NCI-H1694 treated with DMSO at 0.1 percent for 48 hours (cell line): ENCODE data around the gene COL27A1.

Experiments
- DNase-seq: peaks from one replicate; lab custom pipeline; 2025; lab: John Stamatoyannopoulos, UW

COL27A1 gene

GRCh38 chr9:114149181-114149580 lies 6.2 kb upstream of the COL27A1 start:
- no peak for DNase-seq

GRCh38 chr9:114149765-114150340 lies 5.5 kb upstream of the COL27A1 start:
- no peak for DNase-seq

- no peak for DNase-seq
Observed at GRCh38 chr9:114150608-114151007, 4.7 kb upstream of the COL27A1 start.

GRCh38 chr9:114151426-114151956 lies 3.8 kb upstream of the COL27A1 start:
- DNase-seq, result no peak

DNA sequence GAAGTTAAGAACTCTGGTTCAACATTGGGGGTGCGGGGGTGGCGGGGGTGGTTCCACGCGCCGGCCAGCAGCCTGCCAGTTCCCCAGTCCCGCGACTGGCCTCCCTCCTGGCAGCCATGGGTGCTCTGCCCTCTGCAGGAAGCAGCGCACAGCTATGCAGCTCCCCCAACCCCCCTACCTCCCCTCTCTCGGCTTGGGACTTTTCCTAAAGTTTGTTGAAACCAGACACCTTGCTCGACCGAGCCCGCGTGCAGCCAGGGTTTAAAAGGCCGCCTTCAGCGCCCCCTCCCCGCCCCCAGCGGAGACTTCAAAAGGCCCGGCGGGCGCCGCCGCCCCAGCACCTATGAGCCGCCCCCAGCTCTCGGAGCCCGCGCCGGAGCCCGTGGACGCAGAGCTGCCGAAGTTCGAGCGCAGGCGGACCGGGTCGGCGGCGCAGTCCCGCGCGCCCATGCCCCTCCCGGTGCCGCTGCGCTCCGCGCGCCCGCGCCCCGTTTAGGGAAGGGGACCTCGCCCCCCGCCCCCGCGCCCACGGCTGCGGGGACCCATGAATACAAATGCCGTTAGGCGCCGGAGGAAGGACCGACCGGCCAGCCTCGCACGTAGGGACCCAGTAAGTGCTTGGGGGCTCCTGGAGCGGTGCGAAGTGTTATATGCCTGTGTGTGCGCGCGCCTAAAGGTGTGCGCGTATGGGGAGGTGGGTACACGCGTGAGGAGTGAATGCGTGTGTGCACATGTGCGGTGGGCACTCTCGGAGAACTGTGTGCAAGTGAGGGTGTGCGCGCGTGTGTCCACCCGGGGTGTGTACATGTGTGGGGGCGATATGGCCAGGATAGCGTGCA lies 1.4 kb upstream of the COL27A1 start:
- DNase-seq, result no peak

DNA sequence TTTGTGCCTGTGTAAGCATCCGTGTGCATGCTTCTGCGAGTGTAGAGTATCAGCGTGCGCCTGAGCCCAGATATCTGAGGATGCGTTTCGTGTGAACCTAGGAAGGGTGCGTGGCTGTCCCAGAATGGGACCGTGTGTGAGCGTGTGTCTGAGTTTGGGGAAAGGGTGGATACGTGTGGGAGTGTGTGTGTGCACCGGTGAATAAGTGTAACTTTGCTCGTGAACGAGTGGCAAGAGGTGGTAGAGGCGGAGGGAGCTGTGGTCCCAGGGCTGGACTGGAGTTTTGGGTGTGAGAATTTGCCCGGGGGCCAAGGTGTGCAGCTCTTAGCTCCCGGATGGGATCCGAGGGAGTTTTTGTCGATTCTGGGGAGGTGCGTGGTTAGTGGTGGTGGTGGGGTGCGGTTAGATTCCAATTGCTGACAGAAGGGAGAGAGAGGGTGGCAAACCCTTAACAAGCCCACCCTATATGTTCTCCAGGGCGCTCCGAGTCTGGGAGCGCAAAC lies 686 bp upstream of the COL27A1 start:
- no peak for DNase-seq

- no peak for DNase-seq
Observed at GRCh38 chr9:114155995-114156656, 789 bp downstream of the COL27A1 start.

DNA sequence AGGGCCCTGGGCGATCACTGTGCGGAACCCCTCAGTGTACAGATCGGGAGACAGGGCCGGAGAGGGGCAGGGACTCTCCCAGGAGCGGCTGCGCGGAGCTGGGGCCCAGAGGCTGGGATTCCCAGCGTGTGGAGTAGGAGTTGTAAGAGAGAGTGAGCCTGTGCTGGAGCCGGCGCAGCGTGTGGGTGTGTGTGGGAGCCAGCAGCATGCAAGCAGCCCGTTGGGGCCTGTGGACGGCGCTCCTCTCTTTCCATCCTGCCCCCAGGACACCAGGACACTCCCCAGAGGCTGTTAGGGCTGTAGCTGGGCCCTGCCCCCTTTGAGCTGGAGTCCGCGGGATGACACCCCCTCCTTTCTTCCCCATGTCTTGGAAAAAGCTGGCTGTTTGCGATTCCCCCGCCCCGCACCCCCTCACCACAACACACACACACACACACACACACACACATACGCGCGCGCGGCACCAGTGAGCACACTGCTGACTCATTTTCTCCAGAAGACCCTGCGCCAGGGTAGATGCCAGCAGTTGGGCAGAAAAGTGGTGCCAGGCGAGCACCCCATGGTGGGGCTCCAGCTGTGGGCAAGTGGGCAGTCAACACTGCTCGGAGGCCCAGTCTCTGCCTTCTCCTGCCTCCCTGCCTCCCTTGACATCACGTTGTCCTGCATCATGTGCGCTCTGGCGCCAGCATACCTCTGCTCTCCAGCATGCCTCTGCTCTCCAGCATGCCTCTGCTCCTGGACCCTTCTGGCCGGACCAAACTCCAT lies 1.5 kb downstream of the COL27A1 start:
- DNase-seq, result no peak

GRCh38 chr9:114157516-114158176 lies 2.3 kb downstream of the COL27A1 start:
- no peak for DNase-seq

DNA sequence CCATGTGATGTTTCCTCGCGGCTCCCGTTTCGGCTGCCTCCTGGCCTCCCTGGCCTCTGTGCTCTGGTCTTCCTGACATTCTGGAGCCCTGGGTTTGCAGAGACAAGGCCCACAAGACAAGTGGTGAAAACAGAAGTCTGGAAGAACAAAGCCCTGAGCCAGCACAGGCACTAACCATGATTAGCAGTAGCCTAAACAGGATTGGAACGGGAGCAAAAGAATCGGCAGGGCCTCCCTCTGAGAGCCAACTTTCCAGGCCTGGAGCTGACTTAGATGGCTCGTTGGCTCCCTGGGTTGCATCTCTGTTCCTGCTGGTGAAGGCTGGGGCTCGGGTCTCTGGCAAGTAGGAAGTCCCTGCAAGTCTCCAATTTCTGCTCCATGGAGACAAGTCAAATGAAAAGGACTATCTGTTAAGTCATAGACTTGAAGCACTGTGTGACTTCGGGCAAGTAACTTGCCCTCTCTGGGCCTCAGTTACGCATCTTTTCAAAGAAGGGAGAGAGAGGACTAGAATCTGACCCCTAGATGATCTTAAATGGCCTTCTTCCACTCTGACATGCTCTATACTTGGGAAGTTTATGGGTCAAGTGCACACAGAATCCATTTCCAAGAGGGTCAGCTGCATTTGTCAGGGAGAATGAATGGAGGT lies 3.3 kb downstream of the COL27A1 start:
- no peak for DNase-seq

GRCh38 chr9:114159691-114160090 lies 4.4 kb downstream of the COL27A1 start:
- no peak for DNase-seq

GRCh38 chr9:114161513-114161912 lies 6.2 kb downstream of the COL27A1 start:
- no peak for DNase-seq

DNA sequence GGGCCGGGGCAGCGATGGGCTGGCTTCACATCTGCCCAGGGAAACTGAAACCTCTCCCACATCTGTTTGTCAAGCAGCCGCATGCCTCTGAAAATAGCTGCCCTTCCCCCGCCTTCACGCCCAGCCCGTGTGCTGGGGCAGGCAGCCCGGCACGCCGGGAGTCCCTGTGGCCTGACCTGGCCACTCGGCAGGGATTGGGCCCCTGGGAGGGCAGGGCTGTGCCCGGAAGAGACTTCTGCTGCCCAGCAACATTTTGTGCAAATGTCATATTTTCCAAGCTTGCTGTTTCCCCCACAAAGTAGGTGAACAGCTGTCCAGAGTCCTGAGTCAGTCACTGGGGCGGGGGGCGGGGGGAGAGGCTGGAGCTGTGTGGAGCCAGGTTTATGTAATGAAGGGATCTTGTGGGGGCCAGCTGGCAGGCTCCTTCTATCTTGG lies 8.2 kb downstream of the COL27A1 start:
- DNase-seq, result no peak

GRCh38 chr9:114164191-114164794 lies 9.0 kb downstream of the COL27A1 start:
- DNase-seq, result no peak

DNA sequence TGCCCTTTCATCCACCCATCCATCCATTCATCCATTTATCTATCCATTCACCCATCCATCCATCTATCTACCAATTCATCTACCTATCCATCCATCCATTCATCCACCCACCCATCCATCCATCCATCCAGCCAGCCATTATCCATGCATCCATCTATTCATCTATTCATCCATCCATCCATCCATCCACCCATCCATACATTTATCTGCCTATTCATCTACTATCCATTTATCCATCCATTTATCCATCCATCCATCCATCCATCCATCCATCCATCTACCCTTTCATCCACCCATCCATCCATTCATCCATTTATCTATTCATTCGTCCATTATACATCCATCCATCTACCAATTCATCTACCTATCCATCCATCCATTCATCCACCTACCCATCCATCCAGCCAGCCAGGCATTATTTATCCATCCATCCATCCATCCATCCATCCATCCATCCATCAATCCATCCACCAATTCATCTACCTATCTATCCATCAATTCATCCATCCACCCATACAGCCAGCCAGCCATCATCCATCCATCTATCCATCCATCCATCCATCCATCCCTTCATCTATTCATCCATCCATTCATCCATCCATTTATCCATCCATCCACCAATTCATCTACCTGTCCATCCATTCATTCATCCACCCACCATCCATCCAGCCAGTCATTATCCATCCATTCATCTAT lies 10.2 kb downstream of the COL27A1 start:
- DNase-seq, result no peak

DNA sequence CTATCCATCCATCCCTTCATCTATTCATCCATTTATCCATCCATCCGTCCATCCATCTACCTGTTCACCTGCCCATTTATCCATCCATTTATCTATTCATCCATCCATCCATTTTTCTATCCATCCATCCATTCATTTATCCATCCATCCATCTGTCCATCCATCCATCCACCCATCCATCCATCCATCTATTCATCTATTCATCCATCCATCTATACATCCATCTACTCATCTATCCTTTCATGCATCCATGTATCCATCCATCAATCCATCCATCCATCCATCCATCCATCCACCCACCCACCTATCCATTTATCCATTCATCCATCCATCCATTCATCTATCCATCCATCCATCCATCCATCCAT lies 10.8 kb downstream of the COL27A1 start:
- no peak for DNase-seq

- no peak for DNase-seq
Observed at GRCh38 chr9:114166614-114167572, 11.6 kb downstream of the COL27A1 start.

- no peak for DNase-seq
Observed at GRCh38 chr9:114167591-114168091, 12.3 kb downstream of the COL27A1 start.
